GM08714 (cell line): ENCODE measurements around the gene ROM1.
"Not testable (repeated sequence)": the region's sequence is repeated elsewhere in the genome, so short reads cannot be mapped to it uniquely, and the experiment has no call there.

ENCODE experiments used
- H3K4me3 ChIP-seq: fragments of 200-500 bp; sonication (Bioruptor generic); 2 replicates; pipeline ENCODE4 v1.5.1; 2014; ENCODE audit warnings: mild to moderate bottlenecking, low read length, inconsistent platforms
- ZNF274 ChIP-seq: IDR thresholded peaks from 2 replicates; pipeline ENCODE4 v1.6.1; 2012; ENCODE audit warnings: mild to moderate bottlenecking, low read depth, low read length

Gene ROM1

GRCh38 chr11:62577046-62577714 lies 35.9 kb upstream of the ROM1 start:
- TF ChIP-seq ZNF274 = no peak

GRCh38 chr11:62578541-62578940 lies 34.5 kb upstream of the ROM1 start:
- TF ChIP-seq ZNF274 = no peak
- H3K4me3 ChIP-seq = no peak overlapping the region

More at GRCh38 chr11:62577046-62577714, 35.9 kb upstream of the ROM1 start:
- H3K4me3 ChIP-seq = no peak overlapping the region

DNA sequence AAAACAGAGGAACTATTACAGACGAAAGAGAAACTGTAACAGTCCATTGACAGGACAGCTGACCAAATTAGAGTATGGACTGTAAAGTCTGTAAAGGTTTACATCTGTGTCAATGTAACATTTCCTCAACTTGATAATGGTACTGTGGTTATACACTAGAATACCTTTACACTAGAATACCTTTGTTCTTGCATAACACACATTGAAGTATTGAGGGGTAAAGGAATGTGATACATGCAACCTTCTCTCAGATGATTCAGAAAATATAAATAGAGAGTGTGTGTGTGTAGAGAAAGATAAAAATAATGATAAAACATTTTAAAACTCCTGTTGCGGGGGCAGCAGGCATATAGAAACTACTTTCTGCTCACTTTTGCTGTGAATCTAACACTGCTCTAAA lies 33.8 kb upstream of the ROM1 start:
- TF ChIP-seq ZNF274 = no peak
- no peak overlapping the region for H3K4me3 ChIP-seq

DNA sequence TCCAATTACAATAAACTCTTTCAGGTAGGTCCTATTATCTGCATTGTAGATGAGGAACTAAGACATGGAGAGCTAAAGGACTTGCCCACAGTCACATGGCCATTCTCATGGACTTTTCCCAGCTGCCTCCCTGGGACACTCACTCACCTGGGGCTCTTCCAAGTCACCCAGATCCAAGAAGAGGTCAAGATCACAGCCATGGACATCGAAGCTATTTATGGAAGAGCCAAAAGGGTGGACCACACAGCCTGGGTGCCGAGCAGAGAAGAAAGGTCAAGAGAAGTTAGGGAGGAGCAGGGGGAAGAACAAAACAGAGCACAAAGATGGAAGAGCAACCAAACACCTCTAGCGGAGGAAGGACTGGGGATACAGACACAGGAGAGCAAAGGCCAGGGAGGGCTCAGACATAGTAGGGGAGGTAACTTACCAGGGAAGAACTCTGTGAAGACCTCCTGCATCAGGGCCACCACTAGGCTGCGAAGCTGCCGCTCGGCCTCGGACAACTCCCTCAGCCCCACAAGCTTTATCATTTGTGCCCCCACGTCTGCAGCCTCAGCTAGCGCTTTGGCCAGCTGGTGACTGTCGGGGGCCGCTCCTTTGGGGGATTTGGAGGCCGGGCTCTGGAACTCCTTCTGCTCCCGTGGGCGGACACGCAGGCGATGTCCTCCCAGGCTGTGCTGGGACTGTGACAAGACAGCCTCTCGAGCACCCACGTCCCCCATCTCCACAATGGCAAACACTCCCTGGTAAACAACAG lies 31.9 kb upstream of the ROM1 start:
- no peak for TF ChIP-seq ZNF274
- H3K4me3 ChIP-seq = no peak overlapping the region

DNA sequence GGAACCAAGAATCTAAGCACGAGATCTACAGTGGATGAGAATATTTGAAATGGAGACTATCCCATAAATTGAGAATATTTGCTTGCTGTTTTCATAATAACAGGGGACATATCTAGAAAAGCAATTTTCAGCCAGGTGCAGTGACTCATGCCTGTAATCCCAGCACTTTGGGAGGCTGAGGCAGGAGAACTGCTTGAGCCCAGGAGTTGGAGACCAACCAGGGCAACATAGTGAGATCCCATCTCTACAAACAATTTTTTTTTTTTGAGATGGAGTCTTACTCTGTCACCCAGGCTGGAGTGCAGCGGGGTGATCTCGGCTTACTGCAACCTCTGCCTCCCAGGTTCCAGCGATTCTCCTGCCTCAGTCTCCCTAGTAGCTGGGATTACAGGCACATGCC lies 31.3 kb upstream of the ROM1 start:
- not testable (repeated sequence) for H3K4me3 ChIP-seq

GRCh38 chr11:62585356-62585755 lies 27.7 kb upstream of the ROM1 start:
- not testable (repeated sequence) for H3K4me3 ChIP-seq

GRCh38 chr11:62588966-62589637 lies 24.0 kb upstream of the ROM1 start:
- H3K4me3 ChIP-seq = no peak overlapping the region
- no peak for TF ChIP-seq ZNF274

DNA sequence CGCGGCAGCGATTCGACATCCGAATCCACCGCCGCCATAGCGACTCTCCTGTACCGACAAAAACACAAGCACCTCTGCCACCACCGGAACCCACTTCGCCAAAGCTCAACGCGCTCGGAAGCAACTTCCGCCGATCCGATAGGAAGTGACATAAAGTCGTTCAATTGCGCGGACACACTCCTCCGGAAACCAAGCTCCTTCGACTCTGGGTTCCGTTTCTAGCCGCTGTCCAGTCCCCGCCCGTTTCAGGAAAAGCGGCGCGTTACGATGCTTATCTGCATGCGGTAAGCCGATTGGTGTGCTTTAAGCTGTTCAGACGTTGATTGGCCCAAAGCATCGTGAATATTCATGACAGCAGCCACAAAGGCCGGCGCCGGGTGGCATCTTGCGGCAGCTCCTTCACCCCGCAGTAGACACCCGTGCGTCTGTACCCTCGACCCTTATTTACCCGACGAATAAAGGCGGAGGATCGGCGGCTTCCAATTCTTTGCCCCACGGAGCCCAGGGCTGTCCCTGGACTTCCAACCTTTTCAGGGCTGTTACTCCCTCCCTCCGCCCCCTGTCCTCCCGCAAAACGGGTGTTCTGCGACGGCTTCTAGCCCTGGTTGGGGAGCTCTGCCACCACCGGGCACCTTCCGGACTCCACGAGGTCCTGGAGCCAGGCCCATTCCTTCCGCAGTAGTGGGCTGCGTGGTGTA lies 21.5 kb upstream of the ROM1 start, which contains the start of gene TUT1:
Gene TUT1 (minus strand): TSS at position 76 of the 698 bp plus-strand sequence. CDS start 38 bp downstream, at position 38.
- no peak for TF ChIP-seq ZNF274
- peak within 1 kb of the TSS; percentile 88 for H3K4me3 ChIP-seq

DNA sequence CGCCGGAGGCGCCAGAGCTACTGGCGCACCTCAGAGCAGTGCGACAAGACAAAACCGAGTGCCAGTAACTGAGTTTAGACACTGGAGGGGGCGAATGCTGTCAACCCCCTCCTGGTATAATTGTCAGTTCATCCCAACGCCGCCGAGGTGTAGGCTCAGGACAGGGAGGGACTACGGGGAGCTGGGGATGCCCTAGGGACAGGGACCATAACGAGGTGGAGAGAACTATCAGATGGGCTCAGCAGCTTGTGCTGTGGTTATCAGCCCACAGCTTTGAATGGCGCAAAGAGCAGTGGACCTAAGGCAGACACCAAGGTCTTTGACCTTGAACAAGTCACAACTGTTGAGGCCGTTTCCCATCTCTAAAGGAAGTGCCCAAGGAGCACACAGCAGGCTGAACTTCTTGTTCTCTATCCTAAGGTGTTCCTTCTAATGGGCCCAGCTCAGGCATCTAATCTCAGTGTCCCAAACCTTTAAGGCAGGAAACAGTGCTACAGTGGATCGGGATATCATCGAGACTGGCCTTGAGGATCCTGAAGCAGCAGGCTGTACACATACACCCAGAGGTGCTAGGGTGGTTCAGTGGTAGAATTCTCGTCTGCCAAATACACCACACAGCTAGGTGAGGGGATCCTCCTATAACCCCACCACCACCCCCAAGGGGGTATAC lies 20.8 kb upstream of the ROM1 start:
- H3K4me3 ChIP-seq = peak overlapping the region; percentile 59; the same call in 1 of the 2 replicates
- TF ChIP-seq ZNF274 = no peak

DNA sequence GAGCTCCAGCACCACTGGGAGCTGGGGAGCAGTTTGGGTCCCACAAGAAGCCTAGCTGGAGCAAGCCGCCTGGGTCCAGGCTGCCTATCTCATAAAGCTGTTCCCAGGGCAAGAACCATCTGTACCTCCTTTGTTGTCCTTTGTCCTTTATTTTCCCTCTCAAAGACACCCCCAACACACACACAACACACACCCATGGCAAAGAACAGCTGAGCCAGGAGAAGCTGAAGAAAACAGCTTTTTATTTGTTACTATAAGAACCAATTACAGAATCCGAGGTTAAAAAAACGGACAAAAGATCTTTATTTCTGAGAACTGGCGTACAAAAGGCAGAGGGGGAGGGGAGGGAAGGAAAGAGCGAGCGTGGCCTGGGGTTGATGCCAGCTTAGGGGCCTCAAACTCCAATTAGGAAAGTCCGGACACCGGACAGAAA lies 20.1 kb upstream of the ROM1 start:
- no peak overlapping the region for H3K4me3 ChIP-seq
- no peak for TF ChIP-seq ZNF274

GRCh38 chr11:62593434-62594044 lies 19.5 kb upstream of the ROM1 start:
- H3K4me3 ChIP-seq = no peak overlapping the region
- TF ChIP-seq ZNF274 = no peak

DNA sequence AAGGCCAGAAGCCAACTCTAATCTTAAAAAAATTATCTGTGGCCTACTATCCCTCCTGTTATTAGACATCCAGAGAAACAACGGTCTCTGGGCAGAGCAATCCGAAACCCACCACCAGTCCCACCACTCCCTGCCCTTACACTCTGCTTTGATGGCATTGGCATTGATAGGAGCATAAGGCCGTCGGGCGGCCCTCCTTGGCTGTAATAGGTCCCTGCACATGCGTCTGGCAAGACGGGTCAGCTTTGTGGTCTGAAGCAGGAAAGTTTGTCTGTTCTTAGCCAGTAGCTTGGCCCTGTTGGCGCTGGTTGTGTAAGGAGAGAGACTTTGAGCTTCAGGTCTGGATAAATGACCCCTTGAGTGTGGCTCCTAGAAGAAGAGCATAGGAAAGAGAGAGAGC lies 17.9 kb upstream of the ROM1 start:
- TF ChIP-seq ZNF274 = no peak
- no peak overlapping the region for H3K4me3 ChIP-seq

DNA sequence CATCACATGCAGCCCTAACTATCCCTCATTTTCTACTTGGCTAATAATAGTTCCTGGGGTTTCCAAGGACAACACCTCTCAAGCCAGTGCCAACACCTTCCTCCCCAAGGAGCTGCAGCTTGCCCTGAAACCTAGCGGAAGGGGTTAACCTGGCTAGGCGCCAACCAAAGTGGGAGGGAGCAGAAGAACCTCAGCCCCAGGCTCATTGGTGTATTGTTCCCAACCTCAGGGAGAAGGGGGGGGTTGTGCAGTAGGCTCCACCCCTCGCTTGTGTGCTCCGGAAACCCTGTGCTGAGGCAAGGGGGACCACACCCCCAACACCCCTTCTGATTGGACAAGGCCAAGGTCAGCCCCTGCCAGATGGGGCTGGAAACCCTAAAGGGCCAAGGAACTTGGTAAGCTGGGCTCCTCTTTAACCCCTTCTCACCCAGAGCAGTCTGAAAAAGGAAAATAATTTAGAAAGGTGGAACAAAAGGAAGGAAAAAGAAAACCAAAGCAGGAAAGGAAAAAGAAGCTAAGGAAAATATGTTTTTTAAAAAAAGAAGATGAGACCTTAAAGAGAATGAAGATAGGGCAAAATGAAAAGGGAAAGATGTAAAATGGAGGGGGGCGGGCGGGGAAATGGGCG lies 13.9 kb upstream of the ROM1 start:
- peak overlapping the region; percentile 96 for H3K4me3 ChIP-seq
- no peak for TF ChIP-seq ZNF274
